GM18870 (cell line): Measurements from ENCODE around the gene BRSK1.
A peak's percentile ranks its signal among the peaks of the same experiment; 100 is the strongest.

Experiments used
- ATAC-seq: cut with Tn5 transposase; IDR thresholded peaks from one replicate; pipeline ENCODE4 v1.9.1; 2021; ENCODE audit warnings: moderate library complexity; ENCODE audit not compliant: unreplicated experiment

Gene BRSK1

GRCh38 chr19:55273978-55274707, 9.7 kb upstream of the BRSK1 start:
- ATAC-seq: no peak

- peak; percentile 65 for ATAC-seq
These were observed 7.7 kb upstream of the BRSK1 start for GRCh38 chr19:55275851-55276719.

- ATAC-seq: no peak
These were observed 6.9 kb upstream of the BRSK1 start for GRCh38 chr19:55276720-55277430.

DNA sequence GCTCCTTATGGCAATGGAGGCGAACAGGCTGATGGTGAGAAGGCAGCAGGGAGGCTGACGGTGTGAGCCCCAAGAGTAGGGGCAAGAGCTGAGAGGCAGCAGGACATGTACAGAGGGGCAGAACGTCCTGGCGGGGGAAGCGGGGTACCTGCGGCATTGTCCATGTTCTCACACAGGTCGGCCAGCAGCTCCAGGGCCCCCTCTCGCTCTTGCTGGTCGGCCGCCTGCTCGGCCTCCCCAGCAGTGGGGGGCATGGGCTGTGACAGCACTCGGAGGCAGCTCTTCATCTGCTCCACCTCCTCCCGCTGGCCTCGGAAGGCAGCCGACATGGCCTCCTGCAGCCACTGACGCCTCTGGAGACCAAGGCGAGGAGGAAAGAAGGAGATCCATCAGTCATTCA, 6.3 kb upstream of the BRSK1 start:
- ATAC-seq: no peak

DNA sequence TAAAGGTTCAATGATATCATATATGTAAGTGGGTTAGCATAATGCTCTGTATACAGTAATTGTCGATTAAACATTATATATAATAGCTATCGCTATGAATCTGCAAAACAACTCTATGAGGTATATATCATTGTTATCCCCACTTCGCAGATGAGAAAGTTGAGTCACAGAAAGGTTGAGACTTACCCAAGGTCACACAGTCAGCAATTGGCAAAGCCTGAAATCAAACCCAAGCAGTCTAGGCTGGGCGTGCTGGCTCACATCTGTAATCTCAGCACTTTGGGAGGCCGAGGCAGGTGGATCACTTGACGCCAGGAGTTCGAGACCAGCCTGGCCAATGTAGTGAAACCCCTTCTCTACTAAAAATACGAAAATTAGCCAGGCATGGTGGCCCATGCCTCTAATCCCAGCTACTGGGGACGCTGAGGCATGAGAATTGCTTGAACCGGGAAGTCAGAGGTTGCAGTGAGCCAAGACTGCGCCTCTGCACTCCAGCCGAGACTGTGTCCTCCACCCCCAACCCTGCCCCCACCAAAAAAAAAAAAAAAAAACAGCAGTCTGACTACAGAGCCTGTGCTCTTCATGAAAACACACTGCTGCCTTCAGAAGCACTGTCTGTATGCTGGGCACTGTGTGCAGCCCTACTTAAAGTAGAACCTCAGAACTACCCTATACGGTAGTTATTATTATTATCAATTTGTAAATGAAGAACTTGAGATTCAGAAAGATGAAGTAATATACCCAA, 5.2 kb upstream of the BRSK1 start:
- no peak for ATAC-seq

DNA sequence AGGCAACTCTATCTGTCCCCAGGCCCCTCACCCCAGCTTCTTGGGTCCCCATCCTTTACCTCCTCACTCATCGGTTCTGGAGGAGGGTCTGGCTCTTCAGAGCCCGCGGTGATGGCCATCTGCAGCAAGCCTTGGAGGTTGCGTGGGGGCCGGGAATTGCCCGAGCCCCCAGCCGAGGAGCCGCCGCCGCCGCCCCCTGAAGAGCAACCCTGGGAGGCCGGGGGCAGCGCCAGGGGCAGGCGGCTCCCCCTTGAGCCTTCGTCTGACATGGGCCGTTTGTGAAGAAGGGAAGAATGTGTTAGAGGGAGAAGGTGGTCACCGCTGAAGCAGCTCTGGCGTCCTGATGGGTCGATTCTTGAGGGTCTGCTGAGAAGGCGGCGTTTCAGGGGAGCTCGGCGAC, 4.5 kb upstream of the BRSK1 start:
- ATAC-seq: no peak

DNA sequence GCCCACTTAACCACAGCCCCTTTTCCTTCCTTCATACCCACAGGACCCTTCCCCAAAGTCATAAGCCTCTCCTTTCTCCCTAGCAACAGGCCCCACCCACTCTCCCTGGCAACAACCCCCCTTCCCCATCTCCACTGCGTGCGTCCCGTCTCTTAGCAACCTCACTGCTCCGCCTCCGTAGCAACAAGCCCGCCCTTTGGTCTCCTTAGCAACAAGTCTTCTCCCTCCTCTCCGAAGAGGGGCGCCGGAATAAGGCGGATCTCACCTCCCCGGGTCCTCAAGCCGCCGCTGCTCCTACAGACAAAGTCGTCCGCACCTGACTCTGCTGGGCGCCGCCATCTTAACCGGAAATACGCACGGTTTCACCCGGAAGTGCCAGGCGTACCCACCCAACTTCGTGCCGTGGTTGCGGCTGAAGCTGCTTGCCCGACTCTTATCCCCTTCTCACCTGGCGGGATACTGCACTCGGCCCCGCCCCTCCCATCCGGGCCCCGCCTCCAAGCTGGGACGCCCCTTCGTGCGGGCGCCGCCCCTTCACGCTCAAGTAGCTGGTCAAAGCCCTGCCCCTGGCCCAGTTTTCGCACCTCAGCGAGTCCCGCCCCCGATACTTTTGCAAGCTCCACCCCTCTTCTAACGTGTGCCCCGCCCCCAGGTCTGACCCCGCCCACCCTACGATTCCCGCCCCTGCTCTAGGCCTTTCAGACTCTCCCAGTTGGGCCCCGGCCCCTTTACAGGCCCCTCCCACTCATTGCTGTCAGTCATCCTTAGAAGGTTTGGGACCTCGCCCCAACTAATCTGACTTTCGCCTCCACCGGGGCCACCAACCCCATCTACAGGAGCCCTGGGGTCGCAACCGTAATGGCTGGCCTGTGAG, 3.8 kb upstream of the BRSK1 start, which contains the start of gene HSPBP1:
TSS of gene HSPBP1 (minus strand) at position 341 of the 874 bp plus-strand sequence. CDS start 502 bp downstream, outside the sequence.
- peak; percentile 71 for ATAC-seq

GRCh38 chr19:55284405-55285058, 735 bp downstream of the BRSK1 start:
- no peak for ATAC-seq

GRCh38 chr19:55285229-55285890, 1.6 kb downstream of the BRSK1 start:
- ATAC-seq: no peak

DNA sequence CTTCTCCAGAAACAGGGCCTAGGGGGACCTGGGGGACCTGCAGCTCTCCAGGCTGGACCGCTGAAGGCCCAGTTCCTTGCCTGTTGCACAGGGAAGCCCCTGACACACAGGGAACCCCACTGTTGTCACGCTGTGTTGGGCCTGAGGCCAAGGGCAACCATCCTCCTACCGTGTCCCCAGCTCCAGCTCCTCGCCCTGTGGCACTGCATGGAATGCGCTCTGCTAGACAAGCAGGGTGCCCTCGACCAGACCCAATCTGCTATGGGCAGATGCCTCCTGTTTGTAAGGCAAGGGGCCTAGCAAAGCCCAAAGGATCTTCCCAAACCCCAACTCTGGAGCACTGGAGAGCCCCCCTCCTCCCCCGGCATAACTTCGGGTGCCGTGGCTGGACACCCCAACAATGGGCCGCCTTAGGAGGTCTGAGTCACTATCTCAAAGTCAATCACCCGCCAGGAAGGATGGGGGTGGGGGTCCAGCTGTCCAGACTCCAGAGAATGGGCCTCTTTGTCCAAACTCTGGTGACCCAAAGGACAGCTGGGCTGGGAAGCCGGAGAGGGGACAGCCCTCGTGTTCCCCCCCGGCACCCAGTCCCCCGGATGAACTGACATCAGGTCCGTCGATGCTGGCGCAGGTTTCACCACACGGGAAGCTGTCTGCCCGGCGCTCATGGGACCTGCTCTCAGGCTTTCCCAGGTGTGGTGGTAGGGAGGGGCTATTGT, 3.7 kb downstream of the BRSK1 start:
- no peak for ATAC-seq

- ATAC-seq: no peak
These were observed 5.5 kb downstream of the BRSK1 start for GRCh38 chr19:55289117-55289796.

GRCh38 chr19:55297267-55297666, 13.5 kb downstream of the BRSK1 start:
- ATAC-seq: no peak

GRCh38 chr19:55299991-55300390, 16.2 kb downstream of the BRSK1 start:
- ATAC-seq: no peak

- no peak for ATAC-seq
These were observed 17.2 kb downstream of the BRSK1 start for GRCh38 chr19:55300886-55301458.

DNA sequence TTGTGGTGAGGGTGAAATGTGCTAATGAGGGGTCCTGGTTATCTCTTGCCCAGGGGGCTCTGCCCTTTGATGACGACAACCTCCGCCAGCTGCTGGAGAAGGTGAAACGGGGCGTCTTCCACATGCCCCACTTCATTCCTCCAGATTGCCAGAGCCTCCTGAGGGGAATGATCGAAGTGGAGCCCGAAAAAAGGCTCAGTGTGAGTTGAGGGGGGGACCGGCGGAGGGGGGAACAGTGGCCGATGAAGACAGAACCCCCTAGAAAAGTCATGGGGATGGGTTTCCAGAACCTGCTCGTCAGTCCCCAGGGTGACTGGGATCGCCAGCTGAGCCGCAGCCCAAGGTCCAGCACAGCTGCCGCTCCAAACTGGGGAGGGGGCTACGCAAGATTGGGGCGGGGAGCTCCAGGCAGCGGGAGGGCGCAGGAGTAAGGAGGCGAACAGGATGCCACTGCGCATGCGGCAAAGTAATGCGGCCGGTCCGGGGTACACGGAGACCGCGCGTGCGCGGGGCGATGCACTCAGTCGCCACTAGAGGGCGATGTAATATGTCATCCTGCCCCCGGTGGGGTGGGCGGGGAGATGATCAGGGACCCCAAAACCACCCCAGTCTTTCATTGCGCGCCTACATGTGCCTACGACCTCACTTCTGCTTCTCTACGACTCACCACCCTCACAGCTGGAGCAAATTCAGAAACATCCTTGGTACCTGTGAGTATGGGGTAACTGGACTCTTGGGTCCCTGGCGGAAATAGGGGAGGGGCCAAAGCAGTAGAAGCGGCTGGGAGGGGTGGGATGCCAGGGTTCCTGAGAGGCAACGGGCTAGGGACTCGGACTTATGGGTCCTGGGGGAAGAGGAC, 17.9 kb downstream of the BRSK1 start:
- no peak for ATAC-seq

GRCh38 chr19:55302318-55302703, 18.5 kb downstream of the BRSK1 start:
- ATAC-seq: no peak
